Thyroid gland (tissue), 4 donors: ENCODE data around the gene GALNT5. TPM values are rescaled to one million over a fixed set of nuclear protein-coding genes. Genes with fewer than 3 reads are reported as not detected.
"Not testable (repeated sequence)": the region's sequence is repeated elsewhere in the genome, so short reads cannot be mapped to it uniquely, and the experiment has no call there.

Experiments
- DNase-seq, 2 donors: peaks; one replicate each; pipeline ENCODE4 v3.0.0-alpha.2; 2019
- H3K27ac ChIP-seq, 3 donors: fragments of 200-600 bp; sonication (generic); 1 replicate in 2 of 3; 2 replicates in 1 of 3; pipeline ENCODE4 v1.5.1; 2016 to 2019; ENCODE audit warnings: mild to moderate bottlenecking in 1 of 3, moderate library complexity in 1 of 3
- H3K27me3 ChIP-seq: fragments of 200-600 bp; sonication (generic); one replicate; pipeline ENCODE4 v1.5.1; 2019
- H3K36me3 ChIP-seq, 2 donors: fragments of 200-600 bp; sonication (generic); one replicate each; pipeline ENCODE4 v1.5.1; 2016 to 2019
- H3K4me1 ChIP-seq, 2 donors: fragments of 200-600 bp; sonication (generic); one replicate each; pipeline ENCODE4 v1.5.1; 2017 to 2019
- H3K4me3 ChIP-seq, 3 donors: fragments of 200-600 bp; sonication (generic); replicated peaks in 1 of 3; 1 replicate in 2 of 3; 2 replicates in 1 of 3; pipeline ENCODE4 v1.5.1; 2016; ENCODE audit warnings: mild to moderate bottlenecking in 1 of 3
- H3K9me3 ChIP-seq: fragments of 200-600 bp; sonication (generic); one replicate; pipeline ENCODE4 v1.5.1; 2017
- CTCF ChIP-seq, 6 experiments: fragments of 200-600 bp in 3 of 6; fragments of 450-650 bp in 3 of 6; sonication (generic) in 3 of 6; IDR thresholded peaks; one replicate each; pipeline ENCODE4 v1.5.1; 2016 to 2019; ENCODE audit warnings: antibody characterized with exemption in 6 of 6, mild to moderate bottlenecking in 2 of 6, inconsistent platforms in 1 of 6, moderate library complexity in 1 of 6
- POLR2A ChIP-seq, 2 donors: fragments of 450-650 bp; IDR thresholded peaks; one replicate each; pipeline ENCODE4 v1.6.1; 2017; ENCODE audit warnings: antibody characterized with exemption in 2 of 2, mild to moderate bottlenecking in 2 of 2, moderate library complexity in 1 of 2
- WGBS, 2 donors: methylation state at CpG; one replicate each; pipeline ENCODE4 v1.1.5; 2017; 5-methylcytosine and 5-hydroxymethylcytosine counted together
- intact Hi-C: fragments of 100-400 bp; cut with DNase I; formaldehyde crosslinking; loops from one replicate; pipeline ENCODE4 v1.15.1; 2023
- total RNA-seq, 4 donors: library from RNA; depleted of rRNA; stranded (reverse); fragments of >200 nt; gene quantifications; one replicate each; pipeline ENCODE4 v1.2.3, GENCODE V29; 2016

GALNT5 gene
- total RNA-seq, 4 donors from 2014 or later = 0.13 to 0.49 TPM; not detected in 2

GRCh38 chr2:157339965-157340655 is 82.6 kb downstream of the GALNT5 start:
- TF ChIP-seq CTCF (IDR thresholded peaks at IDR 0.05) (no peak), POLR2A (IDR thresholded peaks at IDR 0.05) (no peak)
- Histone ChIP-seq H3K27ac (no peak overlapping the region), H3K4me1 (no peaks in the 10 kb centered on the region), H3K36me3 (no peaks in the 10 kb centered on the region), H3K9me3 (no peaks in the 10 kb centered on the region), H3K27me3 (no peaks in the 10 kb centered on the region), H3K4me3 (no peak overlapping the region)
- 73 to 84% methylated on average over 4 of the region's 4 CpGs for WGBS, 2 donors
- intact Hi-C loops = no loop called here
- DNase-seq = no peak

- H3K4me1 ChIP-seq, intact Hi-C loops, DNase-seq, H3K4me3 ChIP-seq, H3K36me3 ChIP-seq, H3K27ac ChIP-seq, H3K9me3 ChIP-seq, H3K27me3 ChIP-seq: not testable (repeated sequence)
- WGBS, 2 donors = 85 to 100% methylated on average over 2 of the region's 2 CpGs
Observed at GRCh38 chr2:157341381-157341780, 83.9 kb downstream of the GALNT5 start.

GRCh38 chr2:157345647-157346389 is 88.3 kb downstream of the GALNT5 start:
- Histone ChIP-seq H3K4me1 (no peaks in the 10 kb centered on the region), H3K4me3 (no peak overlapping the region), H3K27me3 (no peaks in the 10 kb centered on the region), H3K9me3 (no peaks in the 10 kb centered on the region), H3K27ac (no peak overlapping the region), H3K36me3 (no peaks in the 10 kb centered on the region)
- intact Hi-C loops = no loop called here
- 76 to 88% methylated on average over 2 of the region's 2 CpGs for WGBS, 2 donors
- no peak for TF ChIP-seq POLR2A (IDR thresholded peaks at IDR 0.05)
- TF ChIP-seq CTCF (IDR thresholded peaks at IDR 0.05) = no peak
- no peak for DNase-seq

GRCh38 chr2:157348291-157348921 is 90.9 kb downstream of the GALNT5 start:
- WGBS, 2 donors = 91 to 93% methylated on average over 3 of the region's 3 CpGs
- Histone ChIP-seq H3K36me3 (no peaks in the 10 kb centered on the region), H3K4me3 (no peak overlapping the region), H3K27ac (no peak overlapping the region), H3K27me3 (no peaks in the 10 kb centered on the region), H3K4me1 (no peaks in the 10 kb centered on the region), H3K9me3 (no peaks in the 10 kb centered on the region)
- intact Hi-C loops = no loop called here
- TF ChIP-seq POLR2A (IDR thresholded peaks at IDR 0.05) = no peak
- TF ChIP-seq CTCF (IDR thresholded peaks at IDR 0.05) = no peak
- no peak for DNase-seq

GRCh38 chr2:157349949-157350515 is 92.5 kb downstream of the GALNT5 start:
- Histone ChIP-seq H3K27me3 (no peaks in the 10 kb centered on the region), H3K36me3 (no peaks in the 10 kb centered on the region), H3K4me1 (no peaks in the 10 kb centered on the region), H3K4me3 (no peak overlapping the region), H3K27ac (no peak overlapping the region), H3K9me3 (no peaks in the 10 kb centered on the region)
- 74 to 88% methylated on average over 1 of the region's 1 CpG for WGBS, 2 donors
- no peak for DNase-seq
- TF ChIP-seq POLR2A (IDR thresholded peaks at IDR 0.05) (no peak), CTCF (IDR thresholded peaks at IDR 0.05) (no peak)
- intact Hi-C loops = no loop called here
